ENCODE results near the gene NR6A1.

Gene NR6A1

GRCh38 chr9:124506931-124507879, 263.9 kb downstream of the NR6A1 start, which contains the start of gene NR5A1:
TSS of gene NR5A1 (minus strand) at chr9:124507399. CDS start at chr9:124503395, 4,004 bp downstream.
- TF ChIP-seq ZFP30 (CRISPR knock-in tag; IDR thresholded peaks at IDR 0.05), result no peak
- TF ChIP-seq CSDC2 (CRISPR knock-in tag; IDR thresholded peaks at IDR 0.05), result no peak
- TF ChIP-seq CSRNP3 (CRISPR knock-in tag; IDR thresholded peaks at IDR 0.05), result no peak
- TF ChIP-seq TOX (CRISPR knock-in tag; IDR thresholded peaks at IDR 0.05; ENCODE audit: borderline replicate concordance), result no peak
- ATAC-seq, result no peak

GRCh38 chr9:124506433-124506832, 264.7 kb downstream of the NR6A1 start:
- no peak for ATAC-seq
- TF ChIP-seq POU6F1 (CRISPR knock-in tag; IDR thresholded peaks at IDR 0.05; ENCODE audit: borderline replicate concordance, low read depth) (no peak), PATZ1 (CRISPR knock-in tag; IDR thresholded peaks at IDR 0.05; ENCODE audit: borderline replicate concordance) (no peak), RARB (CRISPR knock-in tag; IDR thresholded peaks at IDR 0.05) (no peak), TCF4 (CRISPR knock-in tag; IDR thresholded peaks at IDR 0.05; ENCODE audit: borderline replicate concordance) (no peak), ESRRG (CRISPR knock-in tag; IDR thresholded peaks at IDR 0.05) (no peak), PPARA (CRISPR knock-in tag; IDR thresholded peaks at IDR 0.05; ENCODE audit: borderline replicate concordance) (no peak), CREB5 (CRISPR knock-in tag; IDR thresholded peaks at IDR 0.05; ENCODE audit: low read depth) (no peak), ZNF70 (CRISPR knock-in tag; IDR thresholded peaks at IDR 0.05) (no peak), ZFP3 (CRISPR knock-in tag; IDR thresholded peaks at IDR 0.05) (no peak), ZNF565 (CRISPR knock-in tag; conservative IDR thresholded peaks at IDR 0.05; ENCODE audit: low read depth) (no peak), TOX (CRISPR knock-in tag; IDR thresholded peaks at IDR 0.05; ENCODE audit: borderline replicate concordance) (no peak), GLIS3 (CRISPR knock-in tag; IDR thresholded peaks at IDR 0.05) (no peak), ZC3H10 (CRISPR knock-in tag; IDR thresholded peaks at IDR 0.05) (no peak), ZFP30 (CRISPR knock-in tag; IDR thresholded peaks at IDR 0.05) (no peak), SNAI2 (CRISPR knock-in tag; IDR thresholded peaks at IDR 0.05) (no peak), ISL1 (CRISPR knock-in tag; IDR thresholded peaks at IDR 0.05) (no peak), TSHZ2 (CRISPR knock-in tag; IDR thresholded peaks at IDR 0.05) (no peak), ZNF8 (CRISPR knock-in tag; IDR thresholded peaks at IDR 0.05) (no peak)

- no peak for TF ChIP-seq ARNTL (CRISPR knock-in tag; IDR thresholded peaks at IDR 0.05; ENCODE audit: borderline replicate concordance, low read depth)
- TF ChIP-seq ZFP3 (CRISPR knock-in tag; IDR thresholded peaks at IDR 0.05), result no peak
- no peak for TF ChIP-seq ZC3H10 (CRISPR knock-in tag; IDR thresholded peaks at IDR 0.05)
- no peak for TF ChIP-seq OSR1 (CRISPR knock-in tag; IDR thresholded peaks at IDR 0.05)
- no peak for TF ChIP-seq CSDC2 (CRISPR knock-in tag; IDR thresholded peaks at IDR 0.05)
- no peak for TF ChIP-seq ZFP30 (CRISPR knock-in tag; IDR thresholded peaks at IDR 0.05)
- TF ChIP-seq ZNF8 (CRISPR knock-in tag; IDR thresholded peaks at IDR 0.05), result no peak
- TF ChIP-seq ESRRG (CRISPR knock-in tag; IDR thresholded peaks at IDR 0.05), result no peak
- no peak for ATAC-seq
Measured at GRCh38 chr9:124505901-124506346, 265.2 kb downstream of the NR6A1 start.

All from SK-N-SH treated with all-trans-retinoic acid at 6 μM for 48 hours (cell line).